Tibial artery (tissue), 4 donors: ENCODE results near the gene PRDM13.
"Not testable (repeated sequence)": the region's sequence is repeated elsewhere in the genome, so short reads cannot be mapped to it uniquely, and the experiment has no call there.

Experiments used
- DNase-seq, 2 donors: peaks; one replicate each; pipeline ENCODE4 v3.0.0-alpha.2; 2019
- H3K27ac ChIP-seq, 2 donors: fragments of 200-600 bp; sonication (generic) in 1 of 2; 1 replicate in 1 of 2; 2 replicates in 1 of 2; pipeline ENCODE4 v1.5.1; 2018 to 2019; ENCODE audit warnings: mild to moderate bottlenecking in 1 of 2
- H3K27me3 ChIP-seq, 2 donors: fragments of 200-600 bp; sonication (generic) in 1 of 2; one replicate each; pipeline versions ENCODE4 v1.5.1 to v1.6.0; 2016 to 2019
- H3K36me3 ChIP-seq, 3 donors: fragments of 200-600 bp; sonication (generic) in 2 of 3; one replicate each; pipeline ENCODE4 v1.5.1; 2016 to 2019; ENCODE audit warnings: mild to moderate bottlenecking in 2 of 3
- H3K4me1 ChIP-seq, 4 donors: fragments of 200-600 bp; sonication (generic) in 2 of 4; 1 replicate in 3 of 4; 2 replicates in 1 of 4; pipeline ENCODE4 v1.5.1; 2016 to 2019
- H3K4me3 ChIP-seq, 2 donors: fragments of 200-600 bp; sonication (generic) in 1 of 2; 1 replicate in 1 of 2; 2 replicates in 1 of 2; pipeline ENCODE4 v1.5.1; 2018 to 2019; ENCODE audit warnings: mild to moderate bottlenecking in 2 of 2
- H3K9me3 ChIP-seq, 3 donors: fragments of 200-600 bp; sonication (generic) in 1 of 3; one replicate each; pipeline ENCODE4 v1.5.1; 2016 to 2019
- intact Hi-C: fragments of 100-400 bp; cut with DNase I; formaldehyde crosslinking; loops from one replicate; pipeline ENCODE4 v1.15.0; 2023; ENCODE audit warnings: low total_unique reads
- TF ChIP-seq, protein P1 (sequence below), 2 experiments: fragments of 200-600 bp in 1 of 2; fragments of 450-650 bp in 1 of 2; IDR thresholded peaks; one replicate each; pipeline ENCODE4 v1.5.1; 2017 to 2019; ENCODE audit warnings: antibody characterized with exemption in 2 of 2, mild to moderate bottlenecking in 1 of 2, moderate library complexity in 1 of 2

Gene PRDM13

DNA sequence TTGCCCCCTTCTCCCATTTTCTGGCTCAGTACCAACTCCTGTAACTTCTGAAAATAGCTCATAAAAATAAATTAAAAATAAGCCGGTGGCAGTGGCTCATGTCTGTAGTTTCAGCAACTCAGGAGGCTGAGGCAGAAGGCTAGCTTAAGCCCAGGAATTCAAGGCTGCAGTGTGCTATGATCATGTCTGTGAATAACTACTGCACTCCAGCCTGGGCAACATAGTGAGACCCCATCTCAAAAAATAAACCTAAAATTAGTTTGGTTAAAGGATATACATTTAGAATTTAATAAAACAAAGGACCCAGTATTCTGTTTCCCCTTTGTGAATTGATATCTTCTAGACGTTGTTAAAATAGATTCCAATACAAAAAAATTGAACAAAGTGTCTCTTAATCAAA, 10.5 kb downstream of the PRDM13 start:
- H3K27ac ChIP-seq = no peak overlapping the region
- H3K4me3 ChIP-seq = no peak overlapping the region
- peaks cover 0 to 28% (median 19%) of the 10 kb centered on the region in 4 donors for H3K4me1 ChIP-seq
- H3K9me3 ChIP-seq = no peaks in the 10 kb centered on the region
- no peaks in the 10 kb centered on the region for H3K36me3 ChIP-seq
- DNase-seq = no peak
- H3K27me3 ChIP-seq = peaks cover 9 to 88% of the 10 kb centered on the region in 2 donors
- TF ChIP-seq, protein P1, sequence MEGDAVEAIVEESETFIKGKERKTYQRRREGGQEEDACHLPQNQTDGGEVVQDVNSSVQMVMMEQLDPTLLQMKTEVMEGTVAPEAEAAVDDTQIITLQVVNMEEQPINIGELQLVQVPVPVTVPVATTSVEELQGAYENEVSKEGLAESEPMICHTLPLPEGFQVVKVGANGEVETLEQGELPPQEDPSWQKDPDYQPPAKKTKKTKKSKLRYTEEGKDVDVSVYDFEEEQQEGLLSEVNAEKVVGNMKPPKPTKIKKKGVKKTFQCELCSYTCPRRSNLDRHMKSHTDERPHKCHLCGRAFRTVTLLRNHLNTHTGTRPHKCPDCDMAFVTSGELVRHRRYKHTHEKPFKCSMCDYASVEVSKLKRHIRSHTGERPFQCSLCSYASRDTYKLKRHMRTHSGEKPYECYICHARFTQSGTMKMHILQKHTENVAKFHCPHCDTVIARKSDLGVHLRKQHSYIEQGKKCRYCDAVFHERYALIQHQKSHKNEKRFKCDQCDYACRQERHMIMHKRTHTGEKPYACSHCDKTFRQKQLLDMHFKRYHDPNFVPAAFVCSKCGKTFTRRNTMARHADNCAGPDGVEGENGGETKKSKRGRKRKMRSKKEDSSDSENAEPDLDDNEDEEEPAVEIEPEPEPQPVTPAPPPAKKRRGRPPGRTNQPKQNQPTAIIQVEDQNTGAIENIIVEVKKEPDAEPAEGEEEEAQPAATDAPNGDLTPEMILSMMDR (IDR thresholded peaks at IDR 0.05) = no peak
- intact Hi-C loops = no loop called here

DNA sequence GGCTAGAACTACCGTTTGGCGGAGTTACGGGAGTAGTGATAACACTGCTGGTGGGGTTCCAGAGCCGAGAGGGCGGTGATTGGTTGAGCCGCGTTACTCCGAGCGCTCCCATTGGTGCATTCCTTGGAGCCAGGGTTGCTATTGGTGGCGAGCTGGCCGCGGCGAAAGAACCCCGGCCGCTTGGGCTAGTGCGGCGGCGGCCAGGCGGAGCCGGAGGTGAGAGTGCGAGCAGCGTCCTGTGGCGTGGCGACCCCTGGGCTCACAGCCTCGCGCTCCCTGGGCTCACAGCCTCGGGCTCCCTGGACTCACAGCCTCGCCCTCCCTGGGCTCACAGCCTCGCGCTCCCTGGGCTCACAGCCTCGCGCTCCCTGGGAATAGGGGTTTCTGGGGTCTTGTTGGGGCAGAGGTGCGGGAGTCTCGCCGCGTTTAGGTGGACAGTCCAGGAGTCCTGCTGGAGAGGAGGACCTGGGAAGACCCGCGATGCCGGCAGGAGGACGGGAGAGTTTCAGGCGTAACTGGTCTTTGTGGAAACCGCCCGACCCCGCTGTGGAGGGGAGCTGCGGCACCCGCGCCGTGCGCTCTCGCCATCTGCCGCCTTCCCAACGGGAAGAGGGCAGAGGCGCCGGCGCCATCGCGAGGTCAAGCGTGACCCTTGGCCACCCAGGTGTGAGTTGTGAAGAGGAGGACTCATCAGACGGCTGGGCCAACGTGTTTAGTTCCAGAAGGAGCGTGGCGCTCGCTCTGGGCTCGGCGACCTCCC, 12.2 kb downstream of the PRDM13 start:
- Histone ChIP-seq H3K27me3 (peaks cover 6 to 79% of the 10 kb centered on the region in 2 donors), H3K27ac (no peak overlapping the region), H3K9me3 (no peaks in the 10 kb centered on the region), H3K4me1 (peaks cover 0 to 17% (median 8%) of the 10 kb centered on the region in 4 donors), H3K36me3 (no peaks in the 10 kb centered on the region), H3K4me3 (no peak overlapping the region)
- no peak for DNase-seq
- intact Hi-C loops = no loop called here
- TF ChIP-seq, protein P1 (IDR thresholded peaks at IDR 0.05) = no peak

DNA sequence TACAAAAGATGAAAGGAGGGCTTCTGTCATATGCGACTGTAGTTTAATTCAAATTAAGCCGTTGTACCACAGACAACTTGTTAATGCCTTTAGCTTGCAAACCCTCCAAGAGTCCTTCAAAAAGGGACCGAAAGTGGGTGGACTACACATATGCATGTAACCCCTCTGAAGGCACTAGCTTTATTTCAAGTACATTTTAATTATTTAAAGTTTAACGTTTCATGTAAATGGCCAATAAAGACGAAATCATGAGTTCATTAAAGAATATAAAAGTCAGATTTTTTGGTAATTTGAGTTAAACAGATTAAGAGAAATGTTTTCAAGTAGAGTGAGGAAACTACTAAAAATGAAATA, 12.8 kb downstream of the PRDM13 start:
- Histone ChIP-seq H3K9me3 (no peaks in the 10 kb centered on the region), H3K4me1 (peaks cover 0 to 12% (median 3%) of the 10 kb centered on the region in 4 donors), H3K27ac (no peak overlapping the region), H3K36me3 (no peaks in the 10 kb centered on the region), H3K4me3 (no peak overlapping the region), H3K27me3 (peaks cover 2 to 79% of the 10 kb centered on the region in 2 donors)
- intact Hi-C loops = no loop called here
- TF ChIP-seq, protein P1 (IDR thresholded peaks at IDR 0.05) = no peak
- DNase-seq = no peak

DNA sequence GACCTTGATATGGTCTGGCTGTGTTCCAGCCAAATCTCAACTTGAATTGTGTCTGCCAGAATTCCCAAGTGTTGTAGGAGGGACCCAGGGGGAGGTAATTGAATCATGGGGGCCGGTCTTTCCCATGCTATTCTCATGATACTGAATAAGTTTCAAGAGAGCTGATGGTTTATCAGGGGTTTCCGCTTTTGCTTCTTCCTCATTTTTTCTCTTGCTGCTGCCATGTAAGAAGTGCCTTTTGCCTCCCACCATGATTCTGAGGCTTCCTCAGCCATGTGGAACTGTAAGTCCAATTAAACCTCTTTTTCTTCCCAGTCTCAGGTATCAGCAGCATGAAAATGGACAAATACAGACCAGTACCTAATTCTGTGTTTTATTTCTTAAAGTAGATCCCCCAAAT, 15.4 kb downstream of the PRDM13 start:
- H3K4me3 ChIP-seq, DNase-seq, H3K27ac ChIP-seq, H3K4me1 ChIP-seq, H3K9me3 ChIP-seq, H3K36me3 ChIP-seq, intact Hi-C loops: not testable (repeated sequence)
- H3K27me3 ChIP-seq = peaks cover 0 to 62% of the 10 kb centered on the region in 2 donors

DNA sequence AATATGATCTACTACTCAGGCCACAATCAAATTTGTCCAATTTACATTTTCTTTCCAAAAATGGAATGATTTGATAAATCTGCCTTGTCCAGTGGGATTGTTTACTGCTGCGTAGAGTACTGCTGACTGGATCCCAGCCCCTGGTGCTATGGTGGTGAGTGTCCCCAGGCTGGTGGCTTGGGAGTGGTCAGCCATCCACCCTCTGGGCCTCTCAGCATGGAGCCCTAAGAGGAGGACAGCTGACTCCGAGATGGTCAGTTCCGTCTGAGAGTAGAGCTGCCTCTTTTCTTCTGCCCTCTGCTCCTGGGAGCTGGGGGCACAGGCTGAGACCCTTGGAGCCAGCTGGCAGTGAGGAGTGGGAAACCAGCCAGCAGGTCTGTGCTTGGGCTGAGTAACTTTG, 22.7 kb downstream of the PRDM13 start:
- Histone ChIP-seq H3K9me3 (no peaks in the 10 kb centered on the region), H3K27me3 (peaks cover 0 to 12% of the 10 kb centered on the region in 2 donors), H3K4me1 (no peaks in the 10 kb centered on the region), H3K4me3 (no peak overlapping the region), H3K36me3 (no peaks in the 10 kb centered on the region), H3K27ac (no peak overlapping the region)
- intact Hi-C loops = no loop called here
- no peak for DNase-seq
- TF ChIP-seq, protein P1 (IDR thresholded peaks at IDR 0.05) = no peak

DNA sequence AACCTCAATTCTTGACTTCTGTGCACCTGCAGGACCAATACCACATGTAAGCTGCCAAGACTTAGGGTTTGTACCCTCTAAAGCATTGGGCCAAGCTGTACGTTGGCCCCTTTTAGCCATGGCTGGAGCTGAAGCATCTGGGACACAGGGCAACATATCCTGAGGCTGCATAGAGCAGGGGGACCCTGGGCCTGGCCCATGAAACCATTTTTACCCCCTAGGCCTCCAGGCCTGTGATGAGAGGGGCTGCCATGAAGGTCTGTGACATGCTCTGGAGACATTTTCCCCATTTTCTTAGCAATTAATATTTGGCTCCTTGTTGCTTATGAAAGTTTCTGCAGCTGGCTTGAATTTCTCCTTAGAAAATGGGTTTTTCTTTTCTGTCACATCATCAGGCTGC, 31.0 kb downstream of the PRDM13 start:
- intact Hi-C loops = no loop called here
- no peak for DNase-seq
- no peak overlapping the region for H3K4me3 ChIP-seq
- H3K27ac ChIP-seq = no peak overlapping the region
- TF ChIP-seq, protein P1 (IDR thresholded peaks at IDR 0.05) = no peak
- peaks cover 0 to 13% (median 13%) of the 10 kb centered on the region in 3 donors for H3K9me3 ChIP-seq
- H3K36me3 ChIP-seq = no peaks in the 10 kb centered on the region
- H3K27me3 ChIP-seq = peaks cover 0 to 4% of the 10 kb centered on the region in 2 donors
- no peaks in the 10 kb centered on the region for H3K4me1 ChIP-seq

DNA sequence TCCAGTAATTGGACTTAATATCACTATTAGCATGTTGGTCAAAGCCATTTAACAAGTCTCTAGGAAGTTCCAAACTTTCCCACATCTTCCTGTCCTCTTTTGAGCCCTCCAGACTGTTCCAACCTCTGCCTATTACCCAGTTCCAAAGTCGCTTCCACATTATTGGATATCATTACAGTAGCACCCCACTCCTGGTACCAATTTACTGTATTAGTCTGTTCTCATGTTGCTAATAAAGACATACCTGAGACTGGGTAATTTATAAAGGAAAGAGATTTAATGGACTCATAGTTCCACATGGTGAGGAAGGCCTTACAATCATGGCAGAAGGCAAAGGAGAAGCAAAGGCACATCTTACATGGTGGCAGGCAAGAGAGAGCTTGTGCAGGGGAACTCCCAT, 31.7 kb downstream of the PRDM13 start:
- DNase-seq, H3K4me1 ChIP-seq, H3K4me3 ChIP-seq, intact Hi-C loops, H3K27me3 ChIP-seq, H3K36me3 ChIP-seq, H3K27ac ChIP-seq: not testable (repeated sequence)
- H3K9me3 ChIP-seq = peaks cover 0 to 13% (median 13%) of the 10 kb centered on the region in 3 donors
